ENCODE data around the gene YY1.

Gene YY1

GRCh38 chr14:100317912-100318808, 79.2 kb downstream of the YY1 start:
- no peak for DNase-seq

- no peak for DNase-seq
These were observed 81.4 kb downstream of the YY1 start for GRCh38 chr14:100320157-100320856.

- DNase-seq: no peak
These were observed 82.7 kb downstream of the YY1 start for GRCh38 chr14:100321473-100322137.

GRCh38 chr14:100322138-100322957, 83.4 kb downstream of the YY1 start:
- no peak for DNase-seq

GRCh38 chr14:100323121-100323941, 84.4 kb downstream of the YY1 start, which contains the start of gene SLC25A47:
Gene SLC25A47, plus strand, starts transcription at chr14:100323339. Its CDS starts 76 bp downstream, at chr14:100323415.
- no peak for DNase-seq

DNA sequence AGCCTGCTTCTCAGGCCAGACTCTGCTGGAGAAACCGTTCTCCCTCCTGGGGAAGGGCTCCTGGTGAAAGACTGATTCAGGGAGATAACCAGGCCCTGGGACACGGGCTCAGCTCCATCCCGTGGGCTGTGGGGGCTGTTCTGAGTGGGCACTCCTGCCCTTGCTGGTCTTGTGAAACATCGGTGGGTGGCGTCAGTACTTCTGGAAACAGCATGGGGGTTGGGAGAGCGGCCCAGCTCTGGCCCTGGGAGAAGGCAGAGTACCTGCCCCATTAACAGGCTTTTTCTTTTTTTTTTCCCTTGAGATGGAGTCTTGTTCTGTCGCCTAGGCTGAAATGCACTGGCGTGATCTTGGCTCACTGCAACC, 85.0 kb downstream of the YY1 start:
- no peak for DNase-seq

DNA sequence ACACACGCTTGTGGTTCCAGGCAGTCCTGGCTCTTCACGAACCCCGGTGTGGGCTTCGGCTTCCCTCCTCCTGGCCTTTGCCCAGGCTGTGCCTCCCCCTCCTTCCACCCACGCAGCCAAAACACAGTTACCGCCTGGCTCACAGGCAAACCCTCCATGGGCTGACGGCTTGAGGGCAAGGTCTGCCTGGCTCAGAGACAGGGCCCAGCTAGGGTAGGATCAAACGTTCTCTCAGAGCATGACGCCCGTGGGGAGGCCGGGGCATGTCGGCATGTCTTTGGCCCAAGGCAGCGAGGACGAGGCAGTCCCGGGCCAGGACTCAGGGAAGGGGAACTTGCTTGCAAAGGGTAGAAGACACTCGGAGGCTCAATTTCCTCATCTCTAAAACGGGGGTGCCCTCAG, 86.3 kb downstream of the YY1 start:
- DNase-seq: no peak

GRCh38 chr14:100325958-100326357, 87.0 kb downstream of the YY1 start:
- DNase-seq: no peak

GRCh38 chr14:100327128-100327527, 88.2 kb downstream of the YY1 start:
- no peak for DNase-seq

GRCh38 chr14:100328495-100329163, 89.7 kb downstream of the YY1 start:
- DNase-seq: no peak

DNA sequence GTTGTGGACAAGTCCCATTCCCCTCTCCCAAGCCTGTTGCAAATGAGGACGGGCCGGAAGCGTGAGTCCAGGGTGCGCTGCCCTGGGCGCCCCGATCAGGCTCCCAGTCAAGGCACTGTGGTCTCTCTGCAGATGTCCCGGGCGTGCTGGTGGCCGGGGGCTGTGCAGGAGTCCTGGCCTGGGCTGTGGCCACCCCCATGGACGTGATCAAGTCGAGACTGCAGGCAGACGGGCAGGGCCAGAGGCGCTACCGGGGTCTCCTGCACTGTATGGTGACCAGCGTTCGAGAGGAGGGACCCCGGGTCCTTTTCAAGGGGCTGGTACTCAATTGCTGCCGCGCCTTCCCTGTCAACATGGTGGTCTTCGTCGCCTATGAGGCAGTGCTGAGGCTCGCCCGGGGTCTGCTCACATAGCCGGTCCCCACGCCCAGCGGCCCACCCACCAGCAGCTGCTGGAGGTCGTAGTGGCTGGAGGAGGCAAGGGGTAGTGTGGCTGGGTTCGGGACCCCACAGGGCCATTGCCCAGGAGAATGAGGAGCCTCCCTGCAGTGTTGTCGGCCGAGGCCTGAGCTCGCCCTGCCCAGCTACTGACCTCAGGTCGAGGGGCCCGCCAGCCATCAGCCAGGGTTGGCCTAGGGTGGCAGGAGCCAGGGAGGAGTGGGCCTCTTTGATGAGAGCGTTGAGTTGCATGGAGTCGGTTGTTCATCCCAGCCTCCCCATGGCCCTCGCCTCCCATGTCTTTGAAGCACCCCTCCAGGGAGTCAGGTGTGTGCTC, 90.5 kb downstream of the YY1 start:
- DNase-seq: no peak

- no peak for DNase-seq
These were observed 91.0 kb downstream of the YY1 start for GRCh38 chr14:100330007-100330344.

- no peak for DNase-seq
These were observed 91.5 kb downstream of the YY1 start for GRCh38 chr14:100330388-100330931.

- no peak for DNase-seq
These were observed 93.2 kb downstream of the YY1 start for GRCh38 chr14:100332071-100332639.

All from NCI-H748 treated with DMSO at 0.1 percent for 48 hours (cell line).